IPS-NIHi7 (cell line): Measurements from ENCODE around the gene ELMO3.

ENCODE experiments used
- DNase-seq: peaks from one replicate; pipeline ENCODE4 v3.0.0; 2012; ENCODE audit warnings: mixed read lengths; ENCODE audit errors: extremely low spot score

The ELMO3 gene

GRCh38 chr16:67197704-67198103 lies 1.2 kb upstream of the ELMO3 start:
- DNase-seq: no peak

GRCh38 chr16:67198238-67198734 lies 645 bp upstream of the ELMO3 start:
- DNase-seq: peak; percentile 72

- peak; percentile 84 for DNase-seq
These were observed 872 bp downstream of the ELMO3 start for GRCh38 chr16:67199808-67200198.

DNA sequence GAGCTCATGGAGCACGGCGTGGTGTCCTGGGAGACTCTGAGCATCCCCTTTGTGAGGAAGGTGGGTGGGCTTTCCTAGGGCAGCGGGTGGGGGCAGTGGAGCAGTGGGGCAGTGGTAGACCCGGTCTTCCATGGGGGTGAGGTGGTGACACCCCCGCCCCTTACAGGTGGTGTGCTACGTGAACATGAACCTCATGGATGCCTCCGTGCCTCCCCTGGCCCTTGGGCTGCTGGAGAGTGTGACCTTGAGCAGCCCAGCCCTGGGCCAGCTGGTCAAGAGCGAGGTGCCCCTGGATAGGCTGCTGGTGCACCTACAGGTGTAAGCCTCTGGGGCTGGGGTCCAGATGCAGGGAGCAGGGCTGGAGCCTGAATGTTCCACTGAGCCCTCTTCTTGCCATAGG lies 1.6 kb downstream of the ELMO3 start:
- DNase-seq: no peak

DNA sequence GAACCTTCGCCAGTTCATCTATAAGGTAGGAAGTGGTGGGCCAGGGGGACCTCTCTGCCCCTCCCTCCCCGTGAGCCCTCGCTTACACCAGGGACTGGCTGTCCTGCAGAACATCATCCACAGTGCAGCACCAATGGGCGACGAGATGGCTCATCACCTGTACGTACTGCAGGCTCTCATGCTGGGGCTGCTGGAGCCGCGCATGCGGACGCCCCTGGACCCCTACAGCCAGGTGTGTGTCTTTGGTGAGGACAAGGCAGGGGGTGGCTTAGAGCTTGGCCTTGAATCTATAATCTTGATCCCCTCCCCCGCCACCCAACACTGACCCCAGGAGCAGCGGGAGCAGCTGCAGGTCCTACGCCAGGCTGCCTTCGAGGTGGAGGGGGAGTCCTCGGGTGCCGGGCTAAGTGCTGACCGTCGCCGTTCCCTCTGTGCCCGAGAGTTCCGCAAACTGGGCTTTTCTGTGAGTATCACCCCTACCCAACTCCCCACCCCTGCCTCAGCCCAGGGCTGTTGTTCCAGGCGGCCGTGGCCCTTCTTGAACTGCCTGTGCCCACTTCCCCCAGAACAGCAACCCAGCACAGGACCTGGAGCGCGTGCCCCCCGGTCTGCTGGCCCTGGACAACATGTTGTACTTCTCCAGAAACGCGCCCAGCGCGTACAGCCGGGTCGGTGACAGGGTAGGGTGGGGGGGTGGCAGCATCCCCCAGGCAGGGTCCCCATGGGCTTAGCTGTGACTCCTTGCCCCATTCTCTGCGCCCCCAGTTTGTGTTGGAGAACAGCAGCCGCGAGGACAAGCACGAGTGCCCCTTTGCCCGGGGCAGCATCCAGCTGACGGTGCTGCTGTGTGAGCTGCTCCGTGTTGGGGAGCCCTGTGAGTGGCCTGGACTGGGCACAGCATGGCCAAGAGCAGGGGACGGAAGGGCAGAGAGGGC lies 2.7 kb downstream of the ELMO3 start:
- DNase-seq: no peak

DNA sequence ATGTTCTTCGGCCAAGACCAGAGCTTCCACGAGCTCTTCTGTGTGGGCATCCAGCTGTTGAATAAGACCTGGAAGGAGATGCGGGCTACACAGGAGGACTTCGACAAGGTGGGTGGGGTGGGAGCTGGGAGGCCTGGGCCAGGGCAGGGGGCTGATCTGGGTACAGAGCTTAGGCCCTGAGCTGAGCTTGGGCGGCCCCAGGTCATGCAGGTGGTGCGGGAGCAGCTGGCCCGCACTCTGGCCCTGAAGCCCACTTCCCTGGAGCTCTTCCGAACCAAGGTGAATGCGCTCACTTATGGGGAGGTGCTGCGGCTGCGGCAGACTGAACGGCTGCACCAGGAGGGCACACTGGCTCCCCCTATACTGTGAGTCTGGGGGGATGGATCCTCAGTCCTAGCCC lies 3.5 kb downstream of the ELMO3 start:
- DNase-seq: no peak

GRCh38 chr16:67202956-67203493 lies 4.1 kb downstream of the ELMO3 start:
- DNase-seq: no peak

GRCh38 chr16:67204076-67204475 lies 5.1 kb downstream of the ELMO3 start:
- no peak for DNase-seq

DNA sequence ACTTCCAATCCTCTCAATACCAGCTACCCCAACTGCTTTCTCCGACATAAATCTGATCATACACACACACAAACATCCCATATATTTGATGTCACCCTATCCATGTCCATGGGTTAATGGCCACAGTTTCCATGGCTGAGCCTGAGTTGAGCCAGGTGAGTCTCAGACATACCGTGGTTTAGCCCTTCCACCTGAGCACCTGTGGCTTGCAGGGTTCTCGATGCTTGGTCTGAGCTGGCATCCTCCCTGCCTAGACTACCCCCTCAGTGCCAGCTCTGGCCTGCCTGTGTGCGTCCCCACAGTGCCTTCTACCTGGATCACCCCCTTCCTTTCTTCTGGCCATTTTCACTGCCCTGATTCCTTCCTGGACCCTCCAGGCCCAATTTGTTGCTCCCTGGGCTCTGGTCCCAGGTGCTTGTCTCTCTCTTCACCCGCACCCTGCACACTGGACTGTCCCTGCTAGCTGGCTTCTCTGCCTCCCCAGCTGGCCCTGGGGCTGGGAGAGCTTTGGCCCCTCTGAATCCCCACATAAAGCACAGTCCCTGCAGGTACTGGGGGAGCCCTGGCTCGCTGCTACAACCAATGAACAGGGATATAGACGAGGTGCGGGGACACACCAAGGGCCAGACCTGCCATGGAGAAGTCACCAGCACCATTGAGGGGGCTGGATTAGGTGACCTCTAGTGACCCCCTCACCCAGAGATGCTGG lies 7.4 kb downstream of the ELMO3 start:
- no peak for DNase-seq

DNA sequence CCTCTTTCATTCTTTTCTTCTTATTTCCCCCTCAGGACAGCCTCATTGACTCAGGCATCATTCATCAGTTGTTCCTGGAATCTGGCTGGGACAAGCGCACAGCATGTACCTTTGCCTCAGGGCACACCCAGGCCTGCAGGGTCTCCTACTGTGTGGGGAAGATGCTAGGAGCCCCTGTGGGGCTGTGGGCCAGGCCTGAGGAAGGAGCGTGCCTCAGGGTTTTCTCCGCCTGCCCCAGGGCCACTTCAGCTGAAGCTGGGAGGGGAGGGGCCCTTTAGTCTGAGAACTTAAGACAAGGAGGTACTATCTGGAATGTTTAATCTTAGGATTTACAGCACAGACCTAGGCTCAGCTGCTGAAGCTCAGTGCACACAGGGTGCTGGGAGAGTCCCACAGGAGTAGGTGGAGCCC lies 7.9 kb downstream of the ELMO3 start:
- no peak for DNase-seq

DNA sequence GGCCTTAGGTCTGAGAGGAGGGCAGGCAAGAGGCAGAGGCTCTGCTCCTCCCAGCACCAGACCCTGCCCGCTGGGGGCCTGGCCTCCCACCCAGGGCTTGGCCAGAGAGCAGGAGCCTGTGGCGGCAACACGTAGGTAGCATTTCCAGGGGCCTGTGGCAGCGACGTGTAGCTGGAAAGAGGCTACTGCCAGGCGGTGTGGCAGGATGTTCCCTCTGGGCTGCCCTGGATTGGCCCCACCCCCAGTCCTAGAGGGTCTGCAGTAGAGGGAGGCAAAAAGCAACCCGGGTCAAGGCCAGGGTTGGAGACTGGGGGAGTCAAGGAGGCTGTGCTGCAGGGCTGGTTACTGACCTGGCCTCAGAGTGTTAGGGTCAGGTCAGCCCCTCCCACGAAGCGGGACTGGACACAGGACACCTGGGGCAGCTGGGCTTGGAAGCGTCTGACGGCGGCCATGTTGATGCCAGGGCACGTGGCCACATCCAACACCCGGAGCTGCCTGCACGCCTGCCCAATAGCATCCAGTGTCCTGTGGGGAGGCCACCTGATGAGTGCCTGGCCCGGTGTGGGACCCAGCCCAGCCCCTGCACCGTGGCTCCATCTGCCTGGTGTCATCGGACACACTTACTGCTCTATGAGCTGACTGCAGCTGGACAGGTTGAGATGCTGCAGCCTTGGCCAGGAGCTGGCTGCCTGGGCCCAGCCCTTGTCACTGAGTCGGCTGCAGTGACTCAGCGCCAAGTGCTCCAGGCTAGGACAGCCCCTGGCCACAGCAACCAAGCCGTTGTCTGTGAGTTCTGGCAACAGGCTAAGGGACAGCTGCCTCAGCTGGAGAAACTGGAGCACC lies 8.5 kb downstream of the ELMO3 start:
- DNase-seq: peak; percentile 19

GRCh38 chr16:67208154-67208896 lies 9.4 kb downstream of the ELMO3 start:
- DNase-seq: no peak

DNA sequence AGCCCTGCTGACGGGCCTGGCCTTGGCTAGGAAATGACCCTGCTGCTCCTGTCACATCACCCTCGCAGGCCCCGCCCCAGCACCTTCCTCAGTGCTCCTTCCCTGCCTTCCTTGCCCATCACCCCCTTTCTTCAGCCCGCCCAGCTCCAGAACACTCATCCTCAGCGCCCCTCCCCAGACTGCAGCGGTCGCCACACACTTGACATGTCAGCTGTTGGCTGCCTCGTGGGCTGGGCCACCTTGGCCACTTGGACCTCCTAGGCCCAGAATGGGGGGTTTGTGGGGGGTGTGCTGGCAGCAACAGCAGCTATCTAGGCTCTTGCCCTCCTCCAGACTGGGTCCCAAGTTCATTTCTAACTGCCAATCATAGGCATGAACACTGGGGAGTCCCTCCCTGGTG lies 10.6 kb downstream of the ELMO3 start:
- DNase-seq: no peak

GRCh38 chr16:67210069-67210937 lies 11.4 kb downstream of the ELMO3 start:
- DNase-seq: peak; percentile 22

- no peak for DNase-seq
These were observed 12.7 kb downstream of the ELMO3 start for GRCh38 chr16:67211674-67212073.

- no peak for DNase-seq
These were observed 13.8 kb downstream of the ELMO3 start for GRCh38 chr16:67212766-67213165.

DNA sequence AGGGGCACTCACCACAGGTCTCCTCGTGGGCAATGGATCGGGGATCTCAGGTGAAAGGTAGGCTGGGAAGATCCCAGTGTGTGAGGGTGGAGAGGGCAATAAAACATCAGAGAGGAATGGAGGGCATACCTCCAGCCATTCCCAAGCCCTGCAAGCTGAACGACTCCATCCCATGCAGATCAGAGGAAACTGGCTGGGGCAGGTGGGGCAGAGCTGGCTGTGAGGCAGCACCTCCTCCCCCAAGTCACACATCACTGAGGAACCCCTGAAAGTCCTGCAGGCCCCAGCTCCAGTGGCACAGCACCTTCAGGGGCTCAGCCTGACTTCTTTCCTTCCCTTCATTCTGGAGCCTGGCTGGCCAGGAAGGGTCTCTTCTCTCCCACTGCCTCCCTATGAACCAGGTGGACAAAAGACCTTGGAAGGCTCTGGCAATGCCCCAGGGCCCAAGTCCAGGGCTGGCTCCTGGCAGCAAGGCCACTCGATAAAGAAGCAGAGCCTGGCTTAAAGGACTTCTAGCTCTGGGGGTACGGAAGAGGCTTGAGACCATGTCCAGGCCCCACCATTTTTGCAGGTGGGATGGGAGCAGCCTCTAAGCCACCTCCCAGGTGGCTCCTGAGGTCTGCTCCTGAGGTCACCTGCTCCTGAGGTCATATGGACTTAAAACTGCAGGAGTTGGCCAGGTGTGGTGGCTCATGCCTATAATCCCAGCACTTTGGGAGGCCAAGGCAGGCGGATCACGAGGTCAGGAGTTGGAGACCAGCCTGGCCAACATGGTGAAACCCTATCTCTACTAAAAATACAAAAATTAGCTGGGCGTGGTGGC lies 14.5 kb downstream of the ELMO3 start:
- no peak for DNase-seq

GRCh38 chr16:67215706-67216105 lies 16.8 kb downstream of the ELMO3 start:
- DNase-seq: peak; percentile 36
